CD4-positive, alpha-beta T cell treated with Interleukin-6 for 4 hours (primary cell): ENCODE measurements around the gene E2F7.
A peak's percentile ranks its signal among the peaks of the same experiment; 100 is the strongest.

Source experiments
- DNase-seq: peaks from one replicate; pipeline ENCODE4 v3.0.0-alpha.2; 2020; ENCODE audit warnings: mixed read lengths

The E2F7 gene

DNA sequence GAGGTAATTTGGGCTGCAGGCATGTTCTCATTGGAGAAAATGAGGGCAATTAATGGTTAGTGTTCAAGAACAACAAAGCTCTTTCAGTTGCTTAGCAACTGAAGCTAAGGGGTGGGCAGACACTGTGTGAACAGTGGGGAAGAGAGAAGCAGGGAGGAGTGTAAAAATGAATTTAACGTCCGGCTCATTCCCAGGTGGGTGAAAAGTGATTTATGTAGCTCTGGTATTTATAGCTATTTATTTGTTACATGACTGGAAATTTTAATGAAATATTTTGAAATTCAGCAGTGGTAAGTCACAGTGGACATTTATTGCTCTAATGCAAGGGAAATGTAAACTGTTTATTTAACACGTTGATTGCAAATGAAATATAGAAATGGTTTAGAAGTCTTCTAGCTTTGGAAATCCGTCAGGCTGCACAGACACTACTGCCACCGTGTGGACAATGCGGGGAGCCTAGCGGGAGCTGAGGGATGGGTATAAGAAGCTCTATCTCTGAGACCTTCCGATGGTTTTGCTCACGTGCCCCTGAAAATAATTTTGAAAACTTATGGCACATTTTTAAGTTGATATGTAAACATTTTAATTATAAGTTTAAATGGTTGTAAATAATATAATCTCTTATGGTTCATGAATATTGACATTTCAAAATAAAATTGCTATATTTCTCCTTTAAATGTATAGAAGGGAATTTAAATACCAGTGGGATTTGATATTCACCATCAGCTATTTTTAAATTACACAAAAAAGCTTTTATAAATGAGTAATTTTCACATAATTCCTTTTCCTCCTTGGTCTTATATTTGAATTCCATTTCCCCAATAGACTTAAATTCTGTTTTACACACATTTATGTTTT lies 54.4 kb downstream of the E2F7 start:
- DNase-seq = peak; percentile 61

DNA sequence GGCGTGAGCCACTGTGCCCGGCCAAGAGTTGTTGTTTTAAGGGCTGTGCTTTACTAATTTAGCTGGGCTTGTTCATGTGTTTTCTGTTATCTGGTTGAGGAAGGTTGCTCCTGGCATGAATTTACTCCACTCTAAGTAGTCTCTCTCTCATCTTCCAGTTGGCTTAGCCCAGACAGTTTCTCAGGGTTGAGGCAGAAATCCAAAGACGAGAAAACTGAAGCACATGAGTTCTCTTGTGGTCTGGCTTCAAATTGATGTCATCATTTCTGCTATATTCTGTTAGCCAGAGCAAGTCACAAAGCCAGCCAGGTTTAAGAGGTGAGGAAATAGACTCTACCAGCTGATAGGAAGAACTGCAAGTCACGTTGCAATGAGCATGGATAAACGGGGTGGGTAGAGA lies 57.9 kb downstream of the E2F7 start:
- no peak for DNase-seq

DNA sequence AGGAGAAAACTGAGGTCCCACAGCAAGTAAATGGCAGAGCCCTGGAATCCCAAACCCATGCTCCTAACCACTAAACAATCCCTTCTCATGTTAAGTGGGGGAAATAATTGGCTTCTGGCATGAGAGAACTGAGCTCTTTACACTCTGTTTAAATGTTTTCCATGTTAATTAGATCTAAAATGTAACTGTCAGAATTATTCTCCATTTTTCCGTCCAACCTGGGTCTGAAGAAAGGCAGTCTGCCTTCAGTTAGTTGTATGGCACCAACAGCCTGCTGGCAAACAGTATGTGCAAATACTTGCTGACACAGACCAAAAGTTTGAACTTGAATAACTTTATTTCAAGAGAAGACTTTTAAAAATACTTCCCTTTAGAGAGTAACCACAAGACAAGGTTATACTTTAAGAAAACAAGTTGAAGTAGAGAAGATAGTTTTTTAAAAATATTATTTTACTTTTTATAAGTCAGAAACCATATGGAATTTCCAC lies 59.7 kb downstream of the E2F7 start:
- no peak for DNase-seq

DNA sequence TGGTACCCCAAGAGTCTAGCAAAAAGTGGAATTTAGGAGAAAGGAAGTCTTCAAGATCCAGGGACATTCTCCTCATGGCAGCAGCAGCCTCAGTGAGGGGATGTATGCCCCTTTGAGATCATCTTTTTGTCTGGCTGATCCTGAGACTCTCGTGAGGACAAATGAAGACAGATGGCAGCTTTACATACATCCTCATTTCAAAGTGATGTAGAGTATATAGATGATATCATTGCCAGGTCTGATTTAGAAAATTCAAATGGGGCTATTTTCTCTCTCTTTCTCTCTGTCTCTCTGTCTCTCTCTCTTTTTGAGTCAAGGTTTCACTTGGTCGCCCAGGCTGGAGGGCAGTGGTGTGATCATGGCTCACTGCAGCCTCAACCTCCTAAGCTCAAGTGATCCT lies 61.5 kb downstream of the E2F7 start:
- DNase-seq = no peak

DNA sequence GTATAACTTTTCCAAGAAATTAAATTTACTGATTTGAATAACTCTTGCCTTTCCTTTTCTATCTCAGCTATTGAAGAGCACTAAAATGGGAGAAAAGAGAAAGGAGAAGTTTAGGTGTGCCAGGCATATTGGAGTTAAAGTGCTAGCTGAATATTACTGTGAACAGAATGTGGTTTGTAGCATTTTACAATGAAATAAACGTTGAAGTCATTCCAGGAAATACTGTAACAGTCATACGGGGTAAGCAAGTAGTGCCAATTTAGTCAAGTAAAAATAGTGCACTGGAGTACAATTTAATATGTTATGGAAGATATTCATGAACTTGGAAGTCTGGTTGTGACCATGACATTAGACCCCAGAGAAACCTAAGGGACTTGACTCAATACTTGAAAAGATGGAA lies 62.1 kb downstream of the E2F7 start:
- DNase-seq = no peak

DNA sequence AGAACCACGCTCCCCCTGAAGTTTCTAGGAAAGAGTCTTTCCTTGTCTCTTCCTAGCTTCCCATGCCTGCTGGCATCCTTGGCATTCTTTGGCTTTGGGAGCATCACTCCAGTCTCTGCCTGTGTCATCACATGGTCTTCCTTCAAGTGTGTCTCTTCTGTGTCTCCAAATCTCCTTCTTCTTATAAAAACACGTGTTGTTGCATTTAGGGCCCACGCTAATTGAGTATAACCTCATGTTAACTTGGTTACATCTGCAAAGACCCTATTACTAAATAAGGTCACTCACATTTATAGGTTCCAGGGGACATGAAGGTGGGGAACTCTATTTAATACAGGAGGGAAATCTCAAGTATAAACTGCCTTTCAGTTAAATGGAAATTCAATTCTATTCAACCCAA lies 63.0 kb downstream of the E2F7 start:
- no peak for DNase-seq

DNA sequence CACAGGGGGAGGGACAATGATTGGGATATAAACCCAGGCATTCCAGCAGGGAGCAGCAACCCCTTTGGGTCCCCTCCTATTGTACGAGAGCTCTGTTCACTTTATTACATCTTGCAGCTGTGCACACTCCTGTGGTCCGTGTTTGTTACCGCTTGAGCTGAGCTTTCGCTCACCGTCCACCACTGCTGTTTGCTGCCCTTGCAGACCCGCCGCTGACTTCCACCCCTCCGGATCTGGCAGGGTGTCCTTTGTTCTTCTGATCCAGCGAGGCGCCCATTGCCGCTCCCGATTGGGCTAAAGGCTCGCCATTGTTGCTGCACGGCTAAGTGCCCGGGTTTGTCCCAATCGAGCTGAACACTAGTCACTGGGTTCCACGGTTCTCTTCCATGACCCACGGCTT lies 64.1 kb downstream of the E2F7 start:
- no peak for DNase-seq

DNA sequence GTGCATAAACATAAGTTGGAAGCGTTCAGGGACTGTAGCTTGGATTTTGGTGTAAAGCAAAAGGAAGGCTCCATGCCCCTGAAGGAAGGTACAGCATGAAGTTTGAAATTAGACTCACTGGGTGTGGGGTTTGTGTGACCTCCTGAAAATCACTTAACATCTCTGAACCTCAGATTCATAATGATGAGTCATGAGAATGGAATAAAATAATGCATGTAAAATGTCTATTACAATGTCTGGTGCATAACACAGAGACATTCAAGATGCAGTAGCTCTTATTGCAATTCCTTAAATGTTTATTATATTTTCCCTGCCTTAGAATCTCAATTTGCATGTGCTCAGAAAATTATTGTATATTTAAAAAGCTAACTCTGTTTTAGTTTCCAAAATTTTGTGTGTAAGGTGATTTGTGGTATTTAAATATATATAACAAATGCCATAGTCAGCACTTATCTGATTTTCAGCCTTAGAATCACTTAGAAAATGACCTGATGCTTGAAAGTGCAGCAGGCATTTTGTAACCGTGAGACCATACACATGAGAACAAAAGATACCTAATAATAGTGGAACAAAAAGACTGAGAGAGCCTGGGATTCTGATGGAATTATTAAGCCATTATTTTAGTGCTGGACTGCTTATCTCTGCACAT lies 66.3 kb downstream of the E2F7 start:
- DNase-seq = no peak

DNA sequence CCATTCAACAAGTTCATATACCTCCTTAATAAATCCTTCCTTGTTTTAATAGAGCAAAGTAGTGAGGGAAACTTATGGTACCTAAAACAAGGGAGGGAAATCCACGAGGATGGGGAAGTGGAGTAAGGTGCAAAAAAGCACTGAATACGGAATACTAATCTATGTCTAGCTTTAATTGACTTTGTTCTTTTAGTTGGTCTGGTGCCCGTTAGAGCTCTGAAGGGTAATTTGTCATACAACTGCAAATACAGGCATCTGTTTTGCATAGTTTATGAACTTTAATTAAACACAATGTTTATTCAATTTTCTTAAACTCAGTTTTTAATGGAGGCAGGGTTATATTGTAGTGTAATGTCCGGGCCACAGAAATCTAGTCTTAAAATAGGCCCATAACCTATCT lies 67.0 kb downstream of the E2F7 start:
- no peak for DNase-seq

DNA sequence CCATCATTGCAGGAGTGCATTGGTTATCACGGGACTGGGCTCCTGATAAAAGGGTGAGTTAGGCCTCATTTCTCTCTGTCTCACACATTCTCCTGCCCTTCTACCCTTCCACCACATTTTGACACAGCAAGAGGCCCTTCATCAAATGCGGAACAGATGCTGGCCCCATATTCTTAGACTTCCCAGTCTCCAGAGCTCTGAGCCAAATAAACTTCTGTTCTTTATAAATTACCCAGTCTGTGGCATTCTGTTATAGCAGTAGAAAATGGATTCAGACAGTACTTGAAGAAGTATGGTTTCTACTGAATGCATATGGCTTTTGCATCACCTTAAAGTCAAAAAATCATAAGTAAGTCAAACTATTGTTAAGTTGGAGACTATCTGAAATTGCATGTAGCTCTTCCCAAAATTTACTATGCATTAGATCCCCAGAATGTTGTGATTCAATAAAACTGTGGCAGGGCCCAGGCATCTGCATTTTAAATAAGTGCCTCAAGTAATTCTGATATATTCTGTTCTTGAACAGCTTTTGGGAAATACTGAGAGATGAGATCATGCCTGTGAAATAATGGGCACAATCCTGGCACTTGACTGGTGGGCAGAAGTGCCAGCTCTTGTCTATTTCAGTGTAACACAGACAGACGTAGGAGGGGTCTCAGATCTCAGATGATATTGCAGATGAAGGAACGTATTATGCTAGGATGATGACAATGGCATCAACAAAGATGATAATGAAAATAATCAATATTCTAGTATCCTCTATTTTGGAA lies 68.2 kb downstream of the E2F7 start:
- DNase-seq = no peak

DNA sequence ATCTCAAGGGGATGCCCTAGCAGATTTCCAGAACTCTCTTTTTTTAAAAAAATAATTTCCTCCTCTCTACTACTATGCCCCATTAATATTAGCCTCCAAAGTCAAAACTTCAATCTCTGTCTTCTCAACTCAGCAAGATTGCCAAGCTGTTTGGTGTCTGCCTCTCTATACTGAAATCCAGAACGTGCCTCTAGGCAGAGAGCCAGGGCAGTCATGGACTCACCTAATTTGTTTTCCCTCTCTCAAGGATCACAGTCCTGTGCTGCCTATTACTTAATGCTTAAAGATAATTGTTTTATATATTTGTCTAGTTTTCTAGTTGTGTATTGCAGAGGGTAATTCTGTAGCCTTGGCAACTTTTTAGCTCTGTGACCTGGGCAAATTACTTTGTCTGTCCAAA lies 74.7 kb downstream of the E2F7 start:
- no peak for DNase-seq

DNA sequence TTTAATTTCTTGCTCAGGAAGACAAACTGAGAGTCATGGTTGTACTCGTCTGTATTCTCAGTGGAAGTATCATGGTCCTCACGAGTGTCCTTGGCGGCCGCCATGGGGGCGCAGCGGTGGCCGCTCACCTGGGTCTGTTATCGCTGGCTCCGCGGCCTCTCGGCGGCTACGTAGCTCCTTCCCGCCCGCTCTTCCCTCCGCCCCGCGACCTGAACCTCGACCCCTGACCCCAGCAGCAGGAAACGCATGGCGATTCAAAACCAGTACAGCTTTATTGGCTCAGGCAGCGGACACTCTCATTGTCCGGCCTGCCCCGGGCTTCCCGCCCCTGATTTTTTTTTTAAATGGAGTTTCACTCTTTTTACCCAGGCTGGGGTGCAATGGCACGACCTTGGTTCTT lies 80.8 kb downstream of the E2F7 start:
- DNase-seq = no peak

DNA sequence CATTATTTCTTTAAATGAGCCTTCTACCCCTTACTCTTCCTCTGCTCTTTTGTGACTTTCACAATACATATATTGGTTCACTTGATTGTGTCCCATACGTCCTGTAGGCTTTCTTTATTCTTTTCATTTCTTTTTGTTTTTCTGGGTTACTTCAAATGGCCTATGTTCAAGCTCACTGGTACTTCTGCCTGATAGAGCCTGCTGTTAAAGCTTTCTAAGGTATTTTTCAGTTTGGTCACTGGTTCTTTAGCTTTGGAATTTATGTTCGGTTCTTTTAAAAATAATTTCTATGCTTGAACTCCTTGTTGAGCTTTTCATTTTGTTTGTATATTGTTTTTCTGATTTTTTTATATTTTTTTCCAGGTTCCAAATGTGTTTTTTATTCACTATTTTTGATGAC lies 81.9 kb downstream of the E2F7 start:
- no peak for DNase-seq

DNA sequence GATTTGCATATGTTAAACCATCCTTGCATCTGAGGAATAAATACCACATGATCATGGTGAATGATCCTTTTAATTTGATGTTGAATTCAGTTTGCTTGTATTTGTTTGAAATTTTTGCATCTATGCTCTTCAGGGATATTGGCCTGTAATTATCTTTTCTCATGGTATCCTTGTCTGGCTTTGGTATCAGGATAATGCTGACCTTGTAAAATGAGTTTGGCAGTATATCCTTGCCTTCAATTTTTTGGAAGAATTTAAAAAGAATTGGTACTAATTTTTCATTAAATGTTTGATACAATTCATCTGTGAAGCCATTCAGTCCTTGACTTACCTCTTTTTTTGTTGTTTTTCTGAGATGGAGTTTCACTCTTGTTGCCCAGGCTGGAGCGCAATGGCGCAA lies 85.2 kb downstream of the E2F7 start:
- DNase-seq = no peak

DNA sequence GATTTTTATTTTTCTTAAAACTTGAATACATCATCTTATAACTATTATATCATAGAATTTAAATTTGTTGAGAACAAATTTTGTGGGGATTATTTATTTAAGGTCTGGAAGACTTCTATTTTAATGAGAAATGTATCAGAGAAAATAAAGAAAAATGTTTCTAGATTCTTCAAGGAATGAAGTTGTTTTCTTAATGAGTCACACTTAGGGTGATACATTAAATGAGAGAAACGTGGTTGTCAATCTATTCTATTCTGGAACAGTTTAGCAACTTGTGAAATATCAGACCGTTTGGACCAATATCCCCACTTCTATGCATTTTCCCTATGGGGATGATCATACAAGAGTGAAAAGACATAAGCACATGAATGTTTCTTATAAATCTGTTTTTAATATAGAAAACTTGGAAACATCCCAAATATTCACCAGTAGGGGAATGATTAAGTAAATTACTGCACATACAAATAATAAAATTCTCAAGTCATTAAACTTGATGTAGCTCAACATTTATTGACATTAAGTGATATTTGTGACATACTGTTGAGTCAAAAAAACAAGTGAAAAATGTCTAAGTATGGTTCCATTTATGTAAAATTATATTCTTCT lies 88.5 kb downstream of the E2F7 start:
- DNase-seq = no peak
